ENCODE measurements around the gene NOC4L. TPM values are rescaled to one million over a fixed set of nuclear protein-coding genes. Genes with fewer than 3 reads are reported as not detected.

NOC4L gene
- total RNA-seq, 1 experiment from 2014 or later, result 29.8 TPM

DNA sequence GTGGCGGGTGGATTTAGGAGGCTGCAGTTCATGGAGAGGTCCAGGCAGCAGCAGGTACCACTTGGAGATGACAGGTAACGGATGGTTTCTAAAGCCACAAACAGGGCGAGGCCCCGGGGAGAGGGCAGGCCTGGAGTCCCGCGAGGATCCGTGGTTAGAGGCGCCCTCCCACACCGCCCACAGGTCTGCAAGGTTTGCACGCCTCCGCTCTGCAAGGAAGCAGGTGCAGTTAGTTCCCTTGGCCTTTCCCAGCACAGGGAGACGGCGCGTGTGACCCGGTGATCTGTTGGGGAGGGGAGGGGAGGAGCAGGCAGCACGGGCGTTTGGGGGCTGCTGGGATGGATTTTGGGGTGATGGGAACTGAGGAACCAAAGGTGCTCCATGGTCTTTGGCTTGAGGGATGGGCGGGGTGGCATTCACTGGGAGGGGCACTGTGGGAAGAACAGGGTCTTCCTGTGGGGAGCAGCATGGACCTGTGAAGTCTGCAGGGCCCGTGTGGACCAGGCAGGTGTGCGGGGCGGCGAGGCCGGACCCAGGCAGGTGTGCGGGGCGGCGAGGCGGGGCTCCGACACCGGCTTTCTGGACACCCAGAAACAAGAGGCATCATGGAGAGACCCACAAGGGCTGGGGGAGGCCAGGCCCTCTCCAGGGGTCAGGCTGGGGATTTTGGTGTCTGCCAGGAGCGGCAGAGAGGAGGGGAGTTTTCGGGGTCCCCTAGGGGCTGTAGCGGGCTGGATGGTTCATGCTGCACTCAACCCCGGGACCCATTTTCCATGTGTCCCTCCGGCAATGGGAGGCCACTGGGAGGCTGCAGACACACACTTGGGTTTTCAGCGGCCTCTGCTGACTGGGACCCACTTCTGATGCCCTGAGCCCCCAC is 29.1 kb downstream of the NOC4L start:
- Histone ChIP-seq H3K27me3 (ENCODE audit: control insufficient read depth, insufficient read depth, low read length) (no peaks in the 10 kb centered on the region), H3K9me3 (ENCODE audit: control insufficient read depth, insufficient read depth, low read depth, low read length) (no peaks in the 10 kb centered on the region), H3K4me1 (ENCODE audit: control insufficient read depth, insufficient read depth, low read length) (peaks cover 8% of the 10 kb centered on the region), H3K36me3 (ENCODE audit: control insufficient read depth, insufficient read depth, low read length) (no peaks in the 10 kb centered on the region), H3K4me3 (ENCODE audit: low read depth in 2 of 2, low read length in 2 of 2) (no peak overlapping the region), H3K27ac (ENCODE audit: low read length) (no peak overlapping the region)
- BruUV-seq (replicated peaks), result no TSS peak
- CTCF ChIA-PET, result no interaction called here
- intact Hi-C loops (cut with micrococcal nuclease; ENCODE audit: unreplicated experiment), result no loop called here
- no peak for DNase-seq (ENCODE audit: low read depth, low spot score)
- POLR2A ChIA-PET, result no interaction called here
- ATAC-seq, result no peak
- in situ Hi-C loops (cut with HindIII; ENCODE audit: low pct_unique_long_range_greater_than_20kb, low sequenced_read_pairs), result no loop called here
- TF ChIP-seq POLR2AphosphoS5 (IDR thresholded peaks at IDR 0.05; ENCODE audit: low read depth, low read length) (no peak), SIN3A (IDR thresholded peaks at IDR 0.05; ENCODE audit: borderline replicate concordance, insufficient read depth, low read depth, low read length) (no peak), TCF7L2 (IDR thresholded peaks at IDR 0.05; ENCODE audit: low read depth, low read length) (no peak)
- TF ChIP-seq, protein P1, sequence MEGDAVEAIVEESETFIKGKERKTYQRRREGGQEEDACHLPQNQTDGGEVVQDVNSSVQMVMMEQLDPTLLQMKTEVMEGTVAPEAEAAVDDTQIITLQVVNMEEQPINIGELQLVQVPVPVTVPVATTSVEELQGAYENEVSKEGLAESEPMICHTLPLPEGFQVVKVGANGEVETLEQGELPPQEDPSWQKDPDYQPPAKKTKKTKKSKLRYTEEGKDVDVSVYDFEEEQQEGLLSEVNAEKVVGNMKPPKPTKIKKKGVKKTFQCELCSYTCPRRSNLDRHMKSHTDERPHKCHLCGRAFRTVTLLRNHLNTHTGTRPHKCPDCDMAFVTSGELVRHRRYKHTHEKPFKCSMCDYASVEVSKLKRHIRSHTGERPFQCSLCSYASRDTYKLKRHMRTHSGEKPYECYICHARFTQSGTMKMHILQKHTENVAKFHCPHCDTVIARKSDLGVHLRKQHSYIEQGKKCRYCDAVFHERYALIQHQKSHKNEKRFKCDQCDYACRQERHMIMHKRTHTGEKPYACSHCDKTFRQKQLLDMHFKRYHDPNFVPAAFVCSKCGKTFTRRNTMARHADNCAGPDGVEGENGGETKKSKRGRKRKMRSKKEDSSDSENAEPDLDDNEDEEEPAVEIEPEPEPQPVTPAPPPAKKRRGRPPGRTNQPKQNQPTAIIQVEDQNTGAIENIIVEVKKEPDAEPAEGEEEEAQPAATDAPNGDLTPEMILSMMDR (IDR thresholded peaks at IDR 0.05), result no peak
- TF ChIP-seq, protein P2, sequence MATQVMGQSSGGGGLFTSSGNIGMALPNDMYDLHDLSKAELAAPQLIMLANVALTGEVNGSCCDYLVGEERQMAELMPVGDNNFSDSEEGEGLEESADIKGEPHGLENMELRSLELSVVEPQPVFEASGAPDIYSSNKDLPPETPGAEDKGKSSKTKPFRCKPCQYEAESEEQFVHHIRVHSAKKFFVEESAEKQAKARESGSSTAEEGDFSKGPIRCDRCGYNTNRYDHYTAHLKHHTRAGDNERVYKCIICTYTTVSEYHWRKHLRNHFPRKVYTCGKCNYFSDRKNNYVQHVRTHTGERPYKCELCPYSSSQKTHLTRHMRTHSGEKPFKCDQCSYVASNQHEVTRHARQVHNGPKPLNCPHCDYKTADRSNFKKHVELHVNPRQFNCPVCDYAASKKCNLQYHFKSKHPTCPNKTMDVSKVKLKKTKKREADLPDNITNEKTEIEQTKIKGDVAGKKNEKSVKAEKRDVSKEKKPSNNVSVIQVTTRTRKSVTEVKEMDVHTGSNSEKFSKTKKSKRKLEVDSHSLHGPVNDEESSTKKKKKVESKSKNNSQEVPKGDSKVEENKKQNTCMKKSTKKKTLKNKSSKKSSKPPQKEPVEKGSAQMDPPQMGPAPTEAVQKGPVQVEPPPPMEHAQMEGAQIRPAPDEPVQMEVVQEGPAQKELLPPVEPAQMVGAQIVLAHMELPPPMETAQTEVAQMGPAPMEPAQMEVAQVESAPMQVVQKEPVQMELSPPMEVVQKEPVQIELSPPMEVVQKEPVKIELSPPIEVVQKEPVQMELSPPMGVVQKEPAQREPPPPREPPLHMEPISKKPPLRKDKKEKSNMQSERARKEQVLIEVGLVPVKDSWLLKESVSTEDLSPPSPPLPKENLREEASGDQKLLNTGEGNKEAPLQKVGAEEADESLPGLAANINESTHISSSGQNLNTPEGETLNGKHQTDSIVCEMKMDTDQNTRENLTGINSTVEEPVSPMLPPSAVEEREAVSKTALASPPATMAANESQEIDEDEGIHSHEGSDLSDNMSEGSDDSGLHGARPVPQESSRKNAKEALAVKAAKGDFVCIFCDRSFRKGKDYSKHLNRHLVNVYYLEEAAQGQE (IDR thresholded peaks at IDR 0.05; ENCODE audit: insufficient read depth in 1 of 2, low read depth in 2 of 2, low read length in 1 of 2), result no peak

DNA sequence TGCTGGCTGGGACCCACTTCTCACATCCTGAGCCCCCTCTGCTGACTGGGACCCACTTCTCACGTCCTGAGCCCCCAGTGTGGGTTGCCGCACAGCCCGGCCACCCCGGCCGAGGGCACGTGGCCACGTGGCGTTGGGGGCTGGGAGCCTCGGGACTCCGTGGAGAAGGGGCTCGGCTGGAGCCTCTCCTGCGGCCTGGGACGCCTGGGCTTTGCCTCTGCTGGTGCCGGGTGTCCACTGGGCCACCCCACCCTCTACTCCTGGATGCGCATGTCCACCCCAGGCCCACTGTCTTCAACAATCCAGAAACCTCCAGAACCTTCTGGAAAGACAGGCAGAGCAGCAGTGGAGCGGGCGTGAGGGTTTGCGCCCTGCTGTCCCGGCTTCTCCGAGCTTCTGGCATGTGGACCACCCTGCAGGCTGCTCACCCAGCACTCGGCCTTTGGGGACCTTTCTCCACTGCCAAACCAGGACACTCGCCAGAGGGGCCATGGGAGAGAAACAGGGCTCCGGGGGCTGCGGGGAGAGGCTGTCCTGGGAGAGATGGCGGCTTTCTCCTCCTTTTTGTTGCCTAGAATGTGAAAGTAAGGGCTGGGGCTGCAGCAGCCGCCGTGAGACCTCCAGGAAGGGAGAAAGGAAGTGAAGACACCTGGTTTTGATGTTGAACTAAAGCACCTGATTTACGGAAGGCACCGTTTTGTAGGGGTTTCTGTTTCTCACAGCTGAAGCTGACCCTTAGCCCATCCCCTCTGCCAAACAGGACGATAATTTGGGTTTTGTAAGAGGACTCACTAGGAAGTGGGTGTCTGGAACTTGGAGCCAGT is 30.0 kb downstream of the NOC4L start:
- ATAC-seq (no peak), DNase-seq (ENCODE audit: low read depth, low spot score) (no peak)
- Histone ChIP-seq H3K27ac (ENCODE audit: low read length) (no peak overlapping the region), H3K4me1 (ENCODE audit: control insufficient read depth, insufficient read depth, low read length) (peaks cover 12% of the 10 kb centered on the region), H3K36me3 (ENCODE audit: control insufficient read depth, insufficient read depth, low read length) (no peaks in the 10 kb centered on the region), H3K4me3 (ENCODE audit: low read depth in 2 of 2, low read length in 2 of 2) (no peak overlapping the region), H3K27me3 (ENCODE audit: control insufficient read depth, insufficient read depth, low read length) (no peaks in the 10 kb centered on the region), H3K9me3 (ENCODE audit: control insufficient read depth, insufficient read depth, low read depth, low read length) (no peaks in the 10 kb centered on the region)
- no TSS peak for BruUV-seq (replicated peaks)
- in situ Hi-C loops (cut with HindIII; ENCODE audit: low pct_unique_long_range_greater_than_20kb, low sequenced_read_pairs), result no loop called here
- POLR2A ChIA-PET, result interaction anchor here (0.6 kb wide), 1 partner anchor 14 kb away, joined by 8 read pairs; no protein-coding TSS in a partner anchor
- CTCF ChIA-PET, result no interaction called here
- intact Hi-C loops (cut with micrococcal nuclease; ENCODE audit: unreplicated experiment), result no loop called here
- TF ChIP-seq POLR2AphosphoS5 (IDR thresholded peaks at IDR 0.05; ENCODE audit: low read depth, low read length) (no peak), TCF7L2 (IDR thresholded peaks at IDR 0.05; ENCODE audit: low read depth, low read length) (no peak), SIN3A (IDR thresholded peaks at IDR 0.05; ENCODE audit: borderline replicate concordance, insufficient read depth, low read depth, low read length) (no peak)
- TF ChIP-seq, protein P1 (IDR thresholded peaks at IDR 0.05), result no peak
- TF ChIP-seq, protein P2 (IDR thresholded peaks at IDR 0.05; ENCODE audit: insufficient read depth in 1 of 2, low read depth in 2 of 2, low read length in 1 of 2), result no peak
